Measurements from ENCODE around the gene SPEM2. TPM values are rescaled to one million over a fixed set of nuclear protein-coding genes. Genes with fewer than 3 reads are reported as not detected.

Gene SPEM2
- total RNA-seq, 1 experiment from 2014 or later: not detected

- DNase-seq (ENCODE audit: low read depth, low spot score) (no peak), ATAC-seq (no peak)
- CTCF ChIA-PET: no interaction called here
- Histone ChIP-seq H3K9me2 (ENCODE audit: insufficient read depth) (no peaks in the 10 kb centered on the region), H3K4me1 (ENCODE audit: control insufficient read depth in 1 of 2, insufficient read depth in 2 of 2, low read length in 2 of 2) (peaks cover 0 to 10% of the 10 kb centered on the region in 2 experiments; a peak in 2 of 4 replicates), H3K79me2 (ENCODE audit: insufficient read depth, low read length) (no peaks in the 10 kb centered on the region), H2AFZ (ENCODE audit: low read depth, low read length, poor library complexity, severe bottlenecking) (no peak overlapping the region), H3K4me3 (replicated peaks in 1 of 2; ENCODE audit: low read depth in 1 of 2, low read length in 2 of 2) (no peak overlapping the region), H3K9me3 (ENCODE audit: control insufficient read depth in 1 of 2, insufficient read depth in 1 of 2, low read depth in 1 of 2, low read length in 2 of 2) (no peaks in the 10 kb centered on the region), H3K9ac (ENCODE audit: low read length) (no peak overlapping the region), H3K27ac (ENCODE audit: low read depth, low read length) (no peak overlapping the region), H3K4me2 (ENCODE audit: low read length) (no peak overlapping the region), H3K27me3 (ENCODE audit: insufficient read depth, low read length) (no peaks in the 10 kb centered on the region), H3K36me3 (ENCODE audit: control insufficient read depth in 1 of 2, insufficient read depth in 2 of 2, low read length in 2 of 2) (no peaks in the 10 kb centered on the region; a peak in 2 of 4 replicates), H4K20me1 (ENCODE audit: insufficient read depth) (no peaks in the 10 kb centered on the region)
- TF ChIP-seq ELF1 (IDR thresholded peaks at IDR 0.05; ENCODE audit: borderline replicate concordance, low read depth) (no peak), POLR2A (IDR thresholded peaks at IDR 0.05; ENCODE audit: borderline replicate concordance, extremely low read depth, insufficient read depth, insufficient read length) (no peak), CBX3 (IDR thresholded peaks at IDR 0.05; ENCODE audit: low read depth) (no peak), EZH2 (IDR thresholded peaks at IDR 0.05) (no peak), POLR2AphosphoS5 (IDR thresholded peaks at IDR 0.05; ENCODE audit: low read depth, low read length) (no peak), TCF7L2 (IDR thresholded peaks at IDR 0.05; ENCODE audit: borderline replicate concordance, extremely low read depth, insufficient read depth, insufficient read length) (no peak), ATF3 (IDR thresholded peaks at IDR 0.05) (no peak), YY1 (IDR thresholded peaks at IDR 0.05; ENCODE audit: extremely low read depth, insufficient replicate concordance, low read depth, low read length) (no peak), SRF (IDR thresholded peaks at IDR 0.05; ENCODE audit: low read depth) (no peak)
- TF ChIP-seq, protein P1, sequence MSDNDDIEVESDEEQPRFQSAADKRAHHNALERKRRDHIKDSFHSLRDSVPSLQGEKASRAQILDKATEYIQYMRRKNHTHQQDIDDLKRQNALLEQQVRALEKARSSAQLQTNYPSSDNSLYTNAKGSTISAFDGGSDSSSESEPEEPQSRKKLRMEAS (IDR thresholded peaks at IDR 0.05): no peak
- intact Hi-C loops (cut with micrococcal nuclease): no loop called here
- POLR2A ChIA-PET: no interaction called here
- RAD21 ChIA-PET (ENCODE audit: low non-redundant PET in 1 of 2, low total read pairs in 2 of 2, uncharacterized antibody in 2 of 2, unreplicated experiment in 2 of 2): no interaction called here
- BruUV-seq (replicated peaks): no TSS peak
Measured at GRCh38 chr17:7463372-7463846, 38.0 kb downstream of the SPEM2 start.

DNA sequence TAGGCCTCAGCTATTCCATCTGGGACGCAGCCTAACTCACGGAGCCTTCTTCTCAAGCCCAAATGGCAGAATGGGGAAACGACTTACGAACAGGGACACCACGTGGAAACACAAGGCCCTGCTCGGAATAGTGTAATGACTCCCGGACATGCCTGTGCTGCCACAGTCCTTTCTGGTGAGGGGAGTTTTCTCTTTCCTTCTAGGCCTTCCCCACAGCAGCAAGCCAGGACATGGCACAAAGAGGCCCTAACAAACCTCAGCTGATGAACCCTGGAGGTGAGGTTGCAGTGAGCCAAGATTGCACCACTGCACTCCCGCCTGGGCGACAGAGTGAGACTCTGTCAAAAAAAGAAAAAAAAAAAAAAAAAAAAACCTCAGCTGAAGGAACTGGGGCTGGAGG is 38.7 kb downstream of the SPEM2 start:
- ChIA-PET RAD21 (ENCODE audit: low non-redundant PET in 1 of 2, low total read pairs in 2 of 2, uncharacterized antibody in 2 of 2, unreplicated experiment in 2 of 2) (no interaction called here), POLR2A (no interaction called here), CTCF (no interaction called here)
- H3K36me3 ChIP-seq (ENCODE audit: control insufficient read depth in 1 of 2, insufficient read depth in 2 of 2, low read length in 2 of 2): no peaks in the 10 kb centered on the region; a peak in 2 of 4 replicates
- no peak overlapping the region for H2AFZ ChIP-seq (ENCODE audit: low read depth, low read length, poor library complexity, severe bottlenecking)
- H3K4me1 ChIP-seq (ENCODE audit: control insufficient read depth in 1 of 2, insufficient read depth in 2 of 2, low read length in 2 of 2): peaks cover 0 to 10% of the 10 kb centered on the region in 2 experiments; a peak in 2 of 4 replicates
- intact Hi-C loops (cut with micrococcal nuclease): no loop called here
- DNase-seq (ENCODE audit: low read depth, low spot score) (no peak), ATAC-seq (no peak)
- no peaks in the 10 kb centered on the region for H3K27me3 ChIP-seq (ENCODE audit: insufficient read depth, low read length)
- H4K20me1 ChIP-seq (ENCODE audit: insufficient read depth): no peaks in the 10 kb centered on the region
- no peaks in the 10 kb centered on the region for H3K9me2 ChIP-seq (ENCODE audit: insufficient read depth)
- H3K79me2 ChIP-seq (ENCODE audit: insufficient read depth, low read length): no peaks in the 10 kb centered on the region
- no peak overlapping the region for H3K9ac ChIP-seq (ENCODE audit: low read length)
- no peak overlapping the region for H3K27ac ChIP-seq (ENCODE audit: low read depth, low read length)
- no TSS peak for BruUV-seq (replicated peaks)
- no peak overlapping the region for H3K4me3 ChIP-seq (replicated peaks in 1 of 2; ENCODE audit: low read depth in 1 of 2, low read length in 2 of 2)
- H3K4me2 ChIP-seq (ENCODE audit: low read length): no peak overlapping the region
- H3K9me3 ChIP-seq (ENCODE audit: control insufficient read depth in 1 of 2, insufficient read depth in 1 of 2, low read depth in 1 of 2, low read length in 2 of 2): no peaks in the 10 kb centered on the region
- TF ChIP-seq CEBPB (IDR thresholded peaks at IDR 0.05; ENCODE audit: low read depth) (no peak), SP1 (IDR thresholded peaks at IDR 0.05; ENCODE audit: low read depth) (no peak), EZH2 (IDR thresholded peaks at IDR 0.05) (no peak), ZBTB33 (IDR thresholded peaks at IDR 0.05; ENCODE audit: extremely low read depth, insufficient replicate concordance, low read length) (no peak), JUND (IDR thresholded peaks at IDR 0.05) (no peak), ZFX (IDR thresholded peaks at IDR 0.05) (no peak), SRF (IDR thresholded peaks at IDR 0.05; ENCODE audit: low read depth) (no peak), ZNF274 (IDR thresholded peaks at IDR 0.05; ENCODE audit: low read depth, low read length) (no peak)
- TF ChIP-seq, protein P2, sequence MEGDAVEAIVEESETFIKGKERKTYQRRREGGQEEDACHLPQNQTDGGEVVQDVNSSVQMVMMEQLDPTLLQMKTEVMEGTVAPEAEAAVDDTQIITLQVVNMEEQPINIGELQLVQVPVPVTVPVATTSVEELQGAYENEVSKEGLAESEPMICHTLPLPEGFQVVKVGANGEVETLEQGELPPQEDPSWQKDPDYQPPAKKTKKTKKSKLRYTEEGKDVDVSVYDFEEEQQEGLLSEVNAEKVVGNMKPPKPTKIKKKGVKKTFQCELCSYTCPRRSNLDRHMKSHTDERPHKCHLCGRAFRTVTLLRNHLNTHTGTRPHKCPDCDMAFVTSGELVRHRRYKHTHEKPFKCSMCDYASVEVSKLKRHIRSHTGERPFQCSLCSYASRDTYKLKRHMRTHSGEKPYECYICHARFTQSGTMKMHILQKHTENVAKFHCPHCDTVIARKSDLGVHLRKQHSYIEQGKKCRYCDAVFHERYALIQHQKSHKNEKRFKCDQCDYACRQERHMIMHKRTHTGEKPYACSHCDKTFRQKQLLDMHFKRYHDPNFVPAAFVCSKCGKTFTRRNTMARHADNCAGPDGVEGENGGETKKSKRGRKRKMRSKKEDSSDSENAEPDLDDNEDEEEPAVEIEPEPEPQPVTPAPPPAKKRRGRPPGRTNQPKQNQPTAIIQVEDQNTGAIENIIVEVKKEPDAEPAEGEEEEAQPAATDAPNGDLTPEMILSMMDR (IDR thresholded peaks at IDR 0.05 in 2 of 3, conservative IDR thresholded peaks at IDR 0.05 in 1 of 3; ENCODE audit: borderline replicate concordance in 1 of 3, insufficient read depth in 1 of 3, low read depth in 2 of 3, low read length in 2 of 3): no peak
- TF ChIP-seq, protein P1 (IDR thresholded peaks at IDR 0.05): no peak

All from HCT116 (cell line).